NCI-H2081 treated with DMSO at 0.1 percent for 48 hours (cell line): ENCODE measurements around the gene TAF9.
"Not testable (repeated sequence)": the region's sequence is repeated elsewhere in the genome, so short reads cannot be mapped to it uniquely, and the experiment has no call there.

Source experiments
- DNase-seq: peaks from one replicate; lab custom pipeline; 2025; lab: John Stamatoyannopoulos, UW

TAF9 gene

GRCh38 chr5:69335341-69335935, 33.9 kb downstream of the TAF9 start:
- DNase-seq = no peak

GRCh38 chr5:69334793-69335268, 34.5 kb downstream of the TAF9 start:
- no peak for DNase-seq

GRCh38 chr5:69333668-69334315, 35.5 kb downstream of the TAF9 start:
- not testable (repeated sequence) for DNase-seq

DNA sequence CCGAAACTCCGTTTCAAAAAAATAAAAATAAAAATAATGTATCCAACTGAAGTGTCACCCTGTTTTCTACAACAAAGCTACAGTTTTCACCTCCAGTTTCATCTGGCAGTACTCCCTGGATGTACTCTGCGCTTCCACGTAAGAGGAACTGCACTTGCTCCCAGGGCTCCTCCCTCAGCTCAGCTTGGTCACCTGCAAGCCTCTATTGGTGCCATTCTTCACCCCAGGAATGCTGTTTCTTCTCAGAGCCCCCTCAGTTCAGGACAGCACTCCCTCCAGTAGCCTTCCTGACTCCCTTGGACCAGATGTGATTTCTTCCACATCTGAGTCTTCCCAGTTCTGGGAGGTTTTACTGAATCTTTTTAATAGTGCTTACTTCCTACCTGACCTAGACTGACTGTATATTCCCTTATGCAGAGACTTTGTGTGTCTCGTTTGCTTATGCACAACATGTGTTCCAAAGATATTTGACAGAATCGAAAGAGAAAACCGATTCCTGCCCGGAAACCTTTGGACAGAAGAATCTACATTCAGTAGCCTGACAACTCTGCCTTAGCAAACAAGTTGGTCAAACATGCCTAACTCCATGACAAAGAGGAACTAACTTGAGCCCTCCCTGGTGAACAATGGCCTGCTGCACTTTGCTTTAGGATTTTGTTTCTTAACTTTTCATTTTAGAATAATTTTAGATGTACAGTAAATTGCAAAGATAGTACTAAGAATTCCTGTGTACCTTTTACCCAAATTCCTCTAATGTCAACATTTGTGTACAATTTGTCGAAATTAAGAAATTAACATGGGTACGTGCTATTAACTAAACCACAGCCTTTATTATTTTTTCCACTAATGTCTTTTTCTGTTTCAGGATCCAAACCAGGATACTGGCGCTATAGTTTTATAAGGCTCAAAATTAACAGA, 37.5 kb downstream of the TAF9 start:
- no peak for DNase-seq

- DNase-seq = no peak
Observed at GRCh38 chr5:69329905-69330489, 39.3 kb downstream of the TAF9 start.

DNA sequence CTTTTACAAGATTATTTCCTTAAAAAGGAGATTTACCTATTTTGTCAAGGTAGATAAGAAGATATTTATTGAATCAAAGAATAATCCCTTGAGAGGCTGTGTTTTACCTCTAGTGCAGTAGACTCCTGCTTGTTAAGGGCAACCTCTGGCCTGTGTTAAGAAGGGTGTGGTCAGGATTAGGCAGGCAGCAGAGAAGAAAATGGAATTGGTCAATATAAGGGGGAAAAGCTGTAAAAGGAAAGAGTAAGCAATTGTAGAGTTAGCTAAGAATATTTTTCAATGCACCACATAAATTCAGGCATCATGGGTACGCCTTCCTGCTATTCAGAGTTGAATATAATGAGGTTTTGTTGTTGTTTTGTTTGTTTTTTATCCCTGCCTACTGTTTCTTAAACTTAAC, 43.0 kb downstream of the TAF9 start:
- no peak for DNase-seq

DNA sequence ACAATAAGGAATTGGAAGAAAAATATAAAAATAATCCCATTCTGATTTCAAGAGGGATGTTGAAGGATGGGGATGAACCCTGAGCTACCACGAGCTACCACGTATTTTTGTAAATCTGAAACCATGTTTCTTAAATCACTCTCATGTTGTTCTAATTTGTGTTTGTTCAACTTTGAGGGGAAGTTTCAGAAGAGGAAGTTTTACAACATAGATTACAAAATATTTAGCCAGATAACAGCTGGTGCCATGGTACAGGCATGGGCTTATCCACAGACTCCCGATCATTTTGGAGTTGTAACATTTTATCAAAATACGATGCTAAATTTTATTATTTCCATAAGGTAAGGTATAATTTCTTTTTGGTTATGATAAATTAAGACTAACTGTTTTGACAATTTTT, 51.9 kb downstream of the TAF9 start:
- no peak for DNase-seq

GRCh38 chr5:69315972-69316371, 53.3 kb downstream of the TAF9 start:
- no peak for DNase-seq
